CD4-positive, alpha-beta T cell treated with Interleukin-6 at 100 ng/mL for 8 hours (primary cell): ENCODE results near the gene SLC1A3.
"Not testable (repeated sequence)": the region's sequence is repeated elsewhere in the genome, so short reads cannot be mapped to it uniquely, and the experiment has no call there.

ENCODE experiments used
- DNase-seq: peaks from one replicate; pipeline ENCODE4 v3.0.0-alpha.2; 2020; ENCODE audit warnings: mixed read lengths, low spot score

Gene SLC1A3

DNA sequence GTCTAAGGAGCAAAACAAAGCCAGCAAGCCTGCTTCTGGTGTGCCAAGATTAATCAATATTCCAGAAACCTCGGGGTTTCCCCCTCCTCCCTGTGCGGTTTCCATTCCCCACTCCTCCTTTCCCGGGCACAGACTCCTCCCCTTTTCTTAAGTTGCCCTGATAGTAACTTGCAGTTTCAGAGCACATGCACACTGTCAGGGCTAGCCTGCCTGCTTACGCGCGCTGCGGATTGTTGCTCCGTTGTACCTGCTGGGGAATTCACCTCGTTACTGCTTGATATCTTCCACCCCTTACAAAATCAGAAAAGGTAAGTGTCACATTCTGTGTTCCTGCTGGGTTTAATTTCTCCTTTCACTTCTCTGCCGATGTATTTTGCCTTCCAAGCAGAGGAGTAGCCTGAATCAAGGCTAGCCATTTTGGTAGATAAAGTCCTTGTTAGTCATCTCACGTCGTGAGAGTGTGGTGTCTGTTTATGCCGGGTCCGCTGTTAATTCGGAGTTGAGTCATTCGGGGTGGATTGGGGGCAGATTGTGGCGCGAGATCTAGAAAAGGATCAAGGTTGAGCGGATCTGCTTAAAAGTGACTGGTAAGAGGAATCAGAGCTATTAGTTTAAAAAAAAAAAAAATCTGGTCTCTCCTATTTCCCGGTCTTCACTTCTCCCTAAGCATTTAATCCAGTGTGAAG is at the start of gene SLC1A3:
Gene SLC1A3, plus strand, starts transcription at position 179 of the 686 bp plus-strand sequence. CDS start 1,818 bp downstream, outside the sequence.
- no peak for DNase-seq

DNA sequence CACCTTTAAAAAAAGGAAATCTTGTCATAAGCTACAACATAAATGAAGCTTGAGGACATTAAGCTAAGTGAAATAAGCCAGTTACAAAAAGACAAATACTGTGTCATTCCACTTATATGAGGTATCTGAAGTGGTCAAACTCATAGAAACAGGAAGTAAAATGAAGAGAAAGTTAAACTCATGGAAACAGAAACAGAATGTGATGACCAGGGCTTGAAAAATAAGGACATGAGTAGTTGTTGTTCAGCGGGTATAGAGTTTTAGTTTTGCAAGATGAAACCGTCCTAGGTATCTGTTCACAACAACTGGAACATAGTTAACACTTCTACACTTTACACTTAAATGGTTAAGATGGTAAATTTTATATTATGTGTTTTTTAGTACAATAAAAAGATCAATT is 47.8 kb upstream of the SLC1A3 start:
- DNase-seq, result no peak

- DNase-seq, result no peak
Observed at GRCh38 chr5:36561601-36562000, 44.8 kb upstream of the SLC1A3 start.

DNA sequence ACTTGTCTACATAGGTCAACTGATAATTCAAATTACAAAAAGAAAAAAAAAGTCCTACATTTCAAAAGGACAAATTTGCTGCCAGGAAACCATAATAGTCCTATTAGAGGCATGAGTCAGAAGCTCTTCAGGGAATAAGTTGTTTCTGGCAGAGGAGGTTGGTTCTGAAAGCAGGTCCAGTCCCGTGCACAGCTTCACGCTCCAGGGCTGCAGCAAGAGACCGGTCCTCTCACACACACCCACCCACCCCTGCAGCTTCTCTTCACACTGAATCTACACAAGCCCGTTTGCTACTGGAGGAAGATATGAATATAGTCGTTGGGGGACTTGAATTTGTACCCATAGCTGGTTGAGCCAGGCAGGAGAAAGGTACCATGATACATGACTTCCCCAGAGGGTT is 36.9 kb upstream of the SLC1A3 start:
- no peak for DNase-seq

DNA sequence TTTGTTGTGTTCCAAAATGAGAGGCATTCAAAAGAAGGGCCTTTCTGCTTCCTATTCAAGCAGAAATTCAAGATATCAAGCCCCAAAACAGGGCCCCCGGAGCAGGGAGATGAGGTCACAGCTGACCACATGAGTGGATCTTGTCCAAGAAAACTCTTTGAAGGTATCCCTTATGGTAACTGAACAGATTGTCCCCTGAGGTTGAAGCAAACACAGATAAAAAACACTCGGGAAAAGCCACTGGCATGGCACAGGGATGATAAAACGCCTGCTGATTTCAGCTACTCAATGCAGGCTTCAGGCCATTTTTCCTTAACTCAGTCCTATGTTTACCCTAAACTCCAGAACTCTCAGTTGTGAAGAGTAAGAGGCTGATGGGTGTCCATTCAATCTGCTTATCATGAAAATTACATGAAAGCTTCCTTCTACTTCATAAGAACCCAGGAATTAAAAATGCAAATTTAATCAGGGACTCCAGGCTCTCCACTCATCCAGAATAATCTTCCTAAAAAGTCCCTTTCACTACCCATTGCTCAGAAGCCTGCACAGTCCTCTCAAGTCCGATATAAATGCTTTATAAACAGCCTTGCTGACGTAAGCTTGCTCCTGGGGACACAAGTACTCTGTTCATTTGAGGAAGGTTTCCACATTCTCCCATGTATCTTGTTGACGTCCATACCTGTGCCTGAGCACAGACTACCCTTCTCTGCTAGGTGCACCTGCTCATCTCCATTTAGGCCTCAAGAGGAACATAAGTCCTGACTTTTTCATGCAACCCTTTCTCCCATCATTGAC is 35.9 kb upstream of the SLC1A3 start:
- DNase-seq, result no peak

DNA sequence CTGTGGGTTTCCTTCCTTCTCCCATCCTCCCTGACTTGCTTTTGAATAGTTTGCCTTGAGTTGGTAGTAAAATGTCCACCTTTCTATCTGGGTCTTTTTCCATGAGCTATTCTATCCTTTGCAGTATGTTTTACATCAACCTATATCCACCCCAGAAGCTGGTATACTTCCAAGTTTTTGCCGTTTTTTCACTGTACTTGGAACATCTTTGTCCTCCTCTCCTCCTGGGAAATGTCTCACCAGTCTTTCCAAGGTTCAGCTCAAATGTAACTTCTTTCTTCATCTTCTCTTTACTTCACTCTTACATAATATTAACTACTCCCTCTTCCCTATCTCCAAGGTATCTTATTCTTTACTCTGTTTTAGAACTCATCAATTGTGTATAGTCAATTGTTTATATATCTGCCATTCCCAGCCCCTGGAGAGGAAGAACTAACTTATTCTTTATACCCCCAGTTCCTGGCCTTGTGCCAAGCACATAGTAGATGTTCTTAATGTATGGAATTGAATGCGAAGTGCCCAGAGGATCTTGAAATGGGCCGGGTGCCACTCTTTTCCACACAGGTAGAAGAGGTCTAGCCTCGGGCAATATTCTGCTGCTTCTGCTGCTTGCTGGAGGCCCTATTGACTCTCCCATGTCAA is 34.9 kb upstream of the SLC1A3 start:
- DNase-seq, result no peak

DNA sequence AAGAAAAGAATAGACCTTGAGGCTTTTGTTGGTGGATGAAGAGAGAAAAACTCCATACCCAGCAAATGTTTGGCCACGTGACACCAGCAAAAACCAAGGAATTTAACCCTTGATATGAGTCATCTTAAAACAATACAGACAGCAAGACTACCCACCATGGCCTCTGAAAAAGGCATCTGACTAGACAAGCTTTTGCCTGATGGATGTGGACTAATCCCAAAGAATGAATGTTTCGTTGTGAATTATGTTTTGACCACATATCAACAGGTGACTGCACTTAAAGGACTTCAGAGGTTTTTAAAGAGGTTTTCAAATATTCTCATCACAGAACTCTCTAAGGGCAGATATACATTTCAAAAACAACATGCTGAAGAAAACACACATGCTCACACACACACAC is 33.0 kb upstream of the SLC1A3 start:
- DNase-seq, result no peak

- no peak for DNase-seq
Observed at GRCh38 chr5:36575361-36575781, 31.0 kb upstream of the SLC1A3 start.

DNA sequence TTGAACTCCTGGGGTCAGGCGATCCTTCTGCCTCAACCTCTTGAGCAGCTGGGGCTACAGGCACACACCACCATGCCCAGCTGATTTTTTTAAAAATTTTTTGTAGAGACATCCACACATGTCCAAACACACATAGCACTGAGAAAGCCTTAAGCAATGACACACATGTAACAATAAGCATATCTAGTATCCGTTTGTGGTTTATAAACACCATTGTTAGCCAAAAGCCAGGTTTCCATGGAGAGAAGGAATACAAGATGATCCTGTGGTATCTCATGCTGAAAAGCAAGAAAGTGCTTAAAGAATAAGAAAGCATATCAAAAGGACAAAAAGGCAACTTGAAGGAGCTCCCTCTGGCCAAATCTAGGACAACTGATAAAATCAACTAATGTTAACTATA is 29.7 kb upstream of the SLC1A3 start:
- DNase-seq, result no peak

GRCh38 chr5:36579858-36580257 is 26.5 kb upstream of the SLC1A3 start:
- DNase-seq, result not testable (repeated sequence)

DNA sequence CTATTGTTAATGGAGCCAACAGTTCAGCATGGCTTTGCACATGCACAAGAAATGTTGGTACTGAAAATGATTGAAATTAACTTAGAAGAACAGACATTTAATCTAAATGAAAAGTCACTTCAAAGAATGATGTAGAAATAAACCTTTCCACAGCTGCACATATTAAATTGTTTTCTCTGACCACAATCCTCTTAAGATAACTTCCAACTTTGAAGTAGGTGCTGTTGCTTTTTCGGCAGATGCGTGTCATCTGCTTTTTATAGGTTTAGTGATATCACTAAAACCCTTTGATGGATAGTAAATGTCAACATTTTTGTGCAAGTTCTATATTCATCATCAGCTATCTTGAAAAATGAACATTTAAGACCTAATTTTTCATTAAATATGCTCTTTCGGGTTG is 25.3 kb upstream of the SLC1A3 start:
- DNase-seq, result no peak

DNA sequence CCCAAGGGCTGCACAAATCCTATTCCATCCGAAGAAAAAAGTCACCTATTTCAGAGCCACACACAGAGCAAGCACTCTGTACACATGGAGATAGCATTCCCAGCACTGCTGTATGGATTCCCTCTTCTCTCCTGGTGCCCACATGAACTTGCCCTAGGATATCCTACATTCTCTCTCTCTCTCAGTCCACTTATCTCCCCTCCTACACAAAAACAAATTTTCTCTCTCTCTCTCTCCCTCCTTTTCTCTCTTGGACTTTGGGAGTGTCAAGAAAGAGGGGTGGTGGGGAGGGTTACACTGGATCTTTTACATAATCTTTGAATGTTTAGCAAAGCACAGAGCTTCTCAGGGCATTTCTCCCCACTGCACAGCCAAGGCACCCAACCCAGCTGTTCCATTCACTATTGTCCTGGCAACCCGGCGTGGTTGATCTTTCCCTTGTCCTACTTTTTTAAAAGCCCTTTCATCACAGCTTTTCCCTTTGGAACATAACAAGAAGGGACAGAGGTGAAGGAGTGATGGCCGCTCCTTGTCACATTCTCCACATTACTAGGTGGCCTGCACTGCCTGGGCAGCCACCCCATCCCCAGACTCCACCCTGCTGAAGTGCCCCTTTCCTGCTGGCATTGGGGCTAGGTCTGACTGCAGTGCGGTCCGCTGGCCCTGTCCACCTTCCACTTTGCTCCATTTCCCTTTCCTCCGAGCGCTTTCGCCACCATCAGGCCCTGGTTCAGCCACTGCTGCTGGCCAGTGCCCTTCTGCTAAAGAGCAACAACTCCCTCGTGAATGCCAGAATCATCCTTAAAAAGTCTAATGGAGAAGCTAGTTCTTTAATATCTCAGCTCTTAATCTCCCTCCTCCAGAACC is 22.2 kb upstream of the SLC1A3 start:
- DNase-seq, result no peak

- DNase-seq, result no peak
Observed at GRCh38 chr5:36585701-36586100, 20.7 kb upstream of the SLC1A3 start.

DNA sequence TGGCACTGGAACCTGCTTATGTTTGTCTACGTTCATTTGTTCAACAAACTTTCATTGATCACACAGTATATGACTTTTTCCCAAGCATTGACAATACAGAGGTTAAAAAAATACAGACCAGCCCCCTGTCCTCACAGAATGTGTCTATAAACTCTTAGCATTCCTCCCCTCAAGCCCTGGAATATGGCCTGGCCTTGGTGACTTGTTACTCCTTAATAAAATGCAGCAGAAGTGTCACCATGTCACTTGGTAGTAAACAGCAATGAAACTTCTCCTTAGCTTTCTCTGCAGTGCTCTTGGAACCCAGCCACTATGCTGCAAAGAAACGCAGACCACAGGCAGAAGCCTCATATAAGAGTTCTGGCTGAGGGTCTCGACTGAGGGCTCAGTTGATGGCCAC is 19.1 kb upstream of the SLC1A3 start:
- no peak for DNase-seq

DNA sequence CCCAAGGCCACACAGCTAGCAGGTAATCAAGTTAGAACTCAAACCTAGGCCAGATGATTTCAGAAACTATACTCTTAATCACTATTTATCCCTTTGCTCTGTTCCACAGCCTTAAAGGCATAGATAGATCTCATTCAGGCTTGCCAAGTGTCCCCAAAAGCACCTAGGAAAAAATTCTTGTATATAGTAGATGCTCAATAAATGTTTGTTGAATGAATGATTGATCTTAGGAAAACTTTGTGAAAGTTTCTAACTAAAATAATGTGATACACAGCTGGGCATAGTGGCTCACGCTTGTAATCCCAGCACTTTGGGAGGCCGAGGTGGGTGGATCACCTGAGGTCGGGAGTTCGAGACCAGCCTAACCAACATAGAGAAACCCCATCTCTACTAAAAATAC is 16.7 kb upstream of the SLC1A3 start:
- not testable (repeated sequence) for DNase-seq

DNA sequence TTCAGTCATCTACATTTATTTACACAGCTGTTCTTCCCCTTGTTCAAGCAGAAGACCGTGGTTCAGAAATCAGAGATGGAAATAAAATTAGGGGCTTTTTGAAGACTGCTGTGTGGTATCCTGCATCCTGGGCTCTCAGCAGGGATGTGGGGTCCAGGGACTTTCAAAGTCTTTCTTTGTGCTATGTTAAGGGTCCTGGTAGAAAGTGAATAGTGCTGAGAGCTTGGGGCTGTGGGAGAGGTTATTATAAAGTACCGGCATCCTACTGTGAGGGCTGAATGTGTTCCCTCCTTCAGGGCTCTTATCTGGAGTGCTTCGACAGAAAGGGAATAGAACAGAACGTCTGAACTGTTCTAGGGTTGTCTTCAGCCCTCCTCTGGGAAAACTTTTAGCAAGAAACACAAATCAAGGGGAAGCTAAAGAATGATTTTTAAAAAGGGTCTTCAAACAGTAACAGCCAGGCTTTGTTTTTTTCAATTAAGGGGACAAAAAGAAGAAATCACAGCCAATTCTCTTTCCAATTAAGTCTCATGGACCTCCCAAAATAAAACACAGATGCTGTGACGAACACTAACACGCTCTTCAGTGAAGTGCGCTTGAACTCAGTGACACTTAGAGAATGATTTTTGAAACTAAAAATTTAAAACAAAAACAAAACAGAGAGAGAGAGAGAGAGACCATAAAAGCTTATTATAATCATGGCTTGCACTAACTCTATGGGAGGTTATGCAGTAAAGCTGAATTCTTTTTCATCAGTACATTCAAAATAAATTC is 15.7 kb upstream of the SLC1A3 start:
- DNase-seq, result no peak

GRCh38 chr5:36593867-36594266 is 12.5 kb upstream of the SLC1A3 start:
- no peak for DNase-seq

- DNase-seq, result no peak
Observed at GRCh38 chr5:36596247-36596646, 10.2 kb upstream of the SLC1A3 start.

GRCh38 chr5:36596756-36597155 is 9.7 kb upstream of the SLC1A3 start:
- DNase-seq, result no peak

DNA sequence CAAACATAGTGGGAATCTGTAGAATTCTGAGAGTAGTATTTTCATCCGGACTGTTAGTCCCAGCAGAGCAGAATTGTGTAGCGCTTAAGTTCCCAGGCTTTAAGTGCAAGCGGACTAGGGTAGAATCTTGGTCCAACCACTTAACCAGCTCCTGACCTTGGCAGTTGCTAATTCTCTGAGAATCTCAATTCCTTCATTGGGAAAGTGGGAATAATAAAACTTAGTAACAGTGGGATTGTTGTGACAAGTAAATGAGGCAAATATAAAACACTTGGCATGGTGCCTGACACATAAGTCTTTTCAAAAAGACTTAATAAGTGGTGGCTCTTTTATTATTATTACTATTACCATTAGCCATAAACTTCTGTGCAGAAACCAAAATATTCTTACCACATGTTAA is 8.4 kb upstream of the SLC1A3 start:
- DNase-seq, result no peak
